ENCODE results near the gene DGKH. TPM values are rescaled to one million over a fixed set of nuclear protein-coding genes. Genes with fewer than 3 reads are reported as not detected.

DGKH gene
- total RNA-seq, 6 donors from 2014 or later: 9.6 to 33.2 (median 17.4) TPM

GRCh38 chr13:42233726-42234125 is 185.3 kb downstream of the DGKH start:
- 54 to 61% methylated on average over 1 of the region's 1 CpG for WGBS, 2 donors
- TF ChIP-seq POLR2A (IDR thresholded peaks at IDR 0.05): no peak
- no peak for TF ChIP-seq CTCF (IDR thresholded peaks at IDR 0.05)
- TF ChIP-seq EP300 (IDR thresholded peaks at IDR 0.05): no peak
- no peak for TF ChIP-seq POLR2AphosphoS5 (IDR thresholded peaks at IDR 0.05)
- H3K4me1 ChIP-seq: no peaks in the 10 kb centered on the region
- DNase-seq (no peak), ATAC-seq (ENCODE audit: low FRiP score in 2 of 2) (no peak)
- H3K27ac ChIP-seq: no peak overlapping the region
- no peaks in the 10 kb centered on the region for H3K9me3 ChIP-seq
- no peaks in the 10 kb centered on the region for H3K27me3 ChIP-seq
- peaks cover 0 to 26% (median 0%) of the 10 kb centered on the region in 4 donors for H3K36me3 ChIP-seq
- no peak overlapping the region for H3K4me3 ChIP-seq

- no peaks in the 10 kb centered on the region for H3K27me3 ChIP-seq
- ATAC-seq (ENCODE audit: low FRiP score in 2 of 2): no peak
- H3K4me1 ChIP-seq: no peaks in the 10 kb centered on the region
- no peak for DNase-seq
- TF ChIP-seq POLR2A (IDR thresholded peaks at IDR 0.05) (no peak), POLR2AphosphoS5 (IDR thresholded peaks at IDR 0.05) (no peak), CTCF (IDR thresholded peaks at IDR 0.05) (no peak), EP300 (IDR thresholded peaks at IDR 0.05) (no peak)
- H3K9me3 ChIP-seq: no peaks in the 10 kb centered on the region
- WGBS, 2 donors: 95 to 98% methylated on average over 1 of the region's 1 CpG
- no peak overlapping the region for H3K4me3 ChIP-seq
- H3K27ac ChIP-seq: no peak overlapping the region
- H3K36me3 ChIP-seq: no peaks in the 10 kb centered on the region
Observed at GRCh38 chr13:42239161-42239560, 190.7 kb downstream of the DGKH start.

GRCh38 chr13:42239644-42240043 is 191.2 kb downstream of the DGKH start:
- no peak for DNase-seq
- no peaks in the 10 kb centered on the region for H3K4me1 ChIP-seq
- no peak overlapping the region for H3K27ac ChIP-seq
- H3K4me3 ChIP-seq: no peak overlapping the region
- no peaks in the 10 kb centered on the region for H3K9me3 ChIP-seq
- no peaks in the 10 kb centered on the region for H3K36me3 ChIP-seq
- TF ChIP-seq EP300 (IDR thresholded peaks at IDR 0.05) (no peak), POLR2AphosphoS5 (IDR thresholded peaks at IDR 0.05) (no peak), POLR2A (IDR thresholded peaks at IDR 0.05) (no peak), CTCF (IDR thresholded peaks at IDR 0.05) (no peak)
- no peaks in the 10 kb centered on the region for H3K27me3 ChIP-seq
- ATAC-seq (ENCODE audit: low FRiP score in 2 of 2): no peak

- no peak for DNase-seq
- Histone ChIP-seq H3K27me3 (no peaks in the 10 kb centered on the region), H3K36me3 (no peaks in the 10 kb centered on the region), H3K4me3 (no peak overlapping the region), H3K9me3 (no peaks in the 10 kb centered on the region), H3K4me1 (no peaks in the 10 kb centered on the region), H3K27ac (no peak overlapping the region)
- ATAC-seq (ENCODE audit: low FRiP score in 2 of 2): no peak
- 92 to 94% methylated on average over 8 of the region's 8 CpGs for WGBS, 2 donors
- TF ChIP-seq EP300 (IDR thresholded peaks at IDR 0.05): no peak
Observed at GRCh38 chr13:42246541-42246940, 198.1 kb downstream of the DGKH start.

GRCh38 chr13:42247883-42248282 is 199.4 kb downstream of the DGKH start:
- Histone ChIP-seq H3K4me3 (no peak overlapping the region), H3K27me3 (no peaks in the 10 kb centered on the region), H3K36me3 (no peaks in the 10 kb centered on the region), H3K4me1 (no peaks in the 10 kb centered on the region), H3K9me3 (no peaks in the 10 kb centered on the region), H3K27ac (no peak overlapping the region)
- 44 to 98% methylated on average over 2 of the region's 2 CpGs for WGBS, 2 donors
- no peak for ATAC-seq (ENCODE audit: low FRiP score in 2 of 2)
- DNase-seq: no peak
- no peak for TF ChIP-seq CTCF (IDR thresholded peaks at IDR 0.05)
- no peak for TF ChIP-seq POLR2AphosphoS5 (IDR thresholded peaks at IDR 0.05)
- TF ChIP-seq POLR2A (IDR thresholded peaks at IDR 0.05): no peak
- no peak for TF ChIP-seq EP300 (IDR thresholded peaks at IDR 0.05)

Data from upper lobe of left lung (tissue), 6 donors.